HT-29 (cell line): ENCODE measurements around the gene NOC3L. TPM values are rescaled to one million over a fixed set of nuclear protein-coding genes. Genes with fewer than 3 reads are reported as not detected.
"Not testable (repeated sequence)": the region's sequence is repeated elsewhere in the genome, so short reads cannot be mapped to it uniquely, and the experiment has no call there.

Source experiments
- DNase-seq: peaks from one replicate; pipeline ENCODE4 v3.0.0-alpha.2; 2015; ENCODE audit warnings: low spot score
- total RNA-seq: library from RNA; depleted of rRNA; stranded (reverse); fragments of >200 nt; shearing (Covaris generic); gene quantifications from 2 replicates; pipeline ENCODE4 v1.2.3, GENCODE V29; 2014; rRNA removed

The NOC3L gene
- 7.9 and 8.0 TPM in 2 replicates for total RNA-seq

- DNase-seq, result peak; percentile 93
Observed at GRCh38 chr10:94362360-94363250, at the start of gene NOC3L. Gene NOC3L (minus strand): TSS chr10:94362939. CDS start chr10:94362838, 101 bp downstream.

GRCh38 chr10:94412449-94412848, 49.7 kb upstream of the NOC3L start:
- no peak for DNase-seq

- no peak for DNase-seq
Observed at GRCh38 chr10:94411304-94411703, 48.6 kb upstream of the NOC3L start.

- no peak for DNase-seq
Observed at GRCh38 chr10:94409021-94409657, 46.4 kb upstream of the NOC3L start.

- no peak for DNase-seq
Observed at GRCh38 chr10:94407668-94408067, 44.9 kb upstream of the NOC3L start.

GRCh38 chr10:94405406-94405805, 42.7 kb upstream of the NOC3L start:
- no peak for DNase-seq

GRCh38 chr10:94403380-94404213, 40.9 kb upstream of the NOC3L start:
- peak; percentile 86 for DNase-seq

GRCh38 chr10:94402843-94403379, 40.2 kb upstream of the NOC3L start:
- DNase-seq, result peak; percentile 59

GRCh38 chr10:94402204-94402842, 39.6 kb upstream of the NOC3L start, which contains the start of gene TBC1D12:
Gene TBC1D12 (plus strand): TSS chr10:94402541. CDS start chr10:94402614, 73 bp downstream.
- DNase-seq, result peak; percentile 97

- no peak for DNase-seq
Observed at GRCh38 chr10:94398762-94399161, 36.0 kb upstream of the NOC3L start.

- no peak for DNase-seq
Observed at GRCh38 chr10:94397549-94398370, 35.0 kb upstream of the NOC3L start.

GRCh38 chr10:94392117-94392516, 29.4 kb upstream of the NOC3L start:
- not testable (repeated sequence) for DNase-seq

- not testable (repeated sequence) for DNase-seq
Observed at GRCh38 chr10:94385733-94386132, 23.0 kb upstream of the NOC3L start.

- no peak for DNase-seq
Observed at GRCh38 chr10:94383530-94383929, 20.8 kb upstream of the NOC3L start.

GRCh38 chr10:94376865-94377264, 14.1 kb upstream of the NOC3L start:
- no peak for DNase-seq

GRCh38 chr10:94375374-94375773, 12.6 kb upstream of the NOC3L start:
- no peak for DNase-seq

- no peak for DNase-seq
Observed at GRCh38 chr10:94370501-94370900, 7.8 kb upstream of the NOC3L start.

- no peak for DNase-seq
Observed at GRCh38 chr10:94366382-94366781, 3.6 kb upstream of the NOC3L start.

GRCh38 chr10:94364482-94364881, 1.7 kb upstream of the NOC3L start:
- DNase-seq, result no peak

- no peak for DNase-seq
Observed at GRCh38 chr10:94363251-94363565, 469 bp upstream of the NOC3L start.
